Calu3 (cell line): ENCODE measurements around the gene GABRP. TPM values are rescaled to one million over a fixed set of nuclear protein-coding genes. Genes with fewer than 3 reads are reported as not detected.

ENCODE experiments used
- BruUV-seq: library from RNA; stranded (reverse); fragments of 400-500 nt; replicated peaks from 2 replicates; lab custom pipeline; 2021; lab: Mats Ljungman, UMichigan
- CTCF ChIA-PET: fragments of 300-600 bp; sonication (Branson Sonifier 250); formaldehyde crosslinking; loops from one replicate; lab custom pipeline; 2022; ENCODE audit warnings: antibody characterized with exemption; lab: Charles Lee
- DNase-seq: peaks from one replicate; pipeline ENCODE4 v3.0.0; 2022
- H3K27ac Mint-ChIP-seq: one replicate; pipeline ENCODE4 v1.8.0; 2022; ENCODE audit warnings: mixed read lengths; ENCODE audit not compliant: unreplicated experiment
- H3K27me3 Mint-ChIP-seq: one replicate; pipeline ENCODE4 v1.8.0; 2022; ENCODE audit warnings: mixed read lengths; ENCODE audit not compliant: unreplicated experiment
- H3K36me3 Mint-ChIP-seq: one replicate; pipeline ENCODE4 v1.8.0; 2022; ENCODE audit warnings: mild to moderate bottlenecking, moderate library complexity, mixed read lengths; ENCODE audit not compliant: insufficient read depth, unreplicated experiment
- H3K4me1 Mint-ChIP-seq: one replicate; pipeline ENCODE4 v1.8.0; 2022; ENCODE audit warnings: mild to moderate bottlenecking, low read depth, mixed read lengths; ENCODE audit not compliant: unreplicated experiment
- H3K4me3 Mint-ChIP-seq: one replicate; pipeline ENCODE4 v1.8.0; 2022; ENCODE audit warnings: mild to moderate bottlenecking, low read depth, moderate library complexity, mixed read lengths; ENCODE audit not compliant: unreplicated experiment
- H3K9me3 Mint-ChIP-seq: one replicate; pipeline ENCODE4 v1.8.0; 2022; ENCODE audit warnings: low read depth, mixed read lengths; ENCODE audit not compliant: unreplicated experiment
- CTCF ChIP-seq: fragments of 200-600 bp; IDR thresholded peaks from one replicate; pipeline ENCODE4 v1.8.0; 2022; ENCODE audit warnings: antibody characterized with exemption; ENCODE audit not compliant: unreplicated experiment
- intact Hi-C: fragments of 100-400 bp; cut with micrococcal nuclease; formaldehyde crosslinking; loops from one replicate; pipeline ENCODE4 v1.10.0; 2022; ENCODE audit not compliant: unreplicated experiment
- total RNA-seq: library from RNA; stranded (reverse); gene quantifications from 2 replicates; pipeline ENCODE4 v1.2.3, GENCODE V29; 2022

The GABRP gene
- total RNA-seq, 1 experiment from 2014 or later: 1,278 TPM

DNA sequence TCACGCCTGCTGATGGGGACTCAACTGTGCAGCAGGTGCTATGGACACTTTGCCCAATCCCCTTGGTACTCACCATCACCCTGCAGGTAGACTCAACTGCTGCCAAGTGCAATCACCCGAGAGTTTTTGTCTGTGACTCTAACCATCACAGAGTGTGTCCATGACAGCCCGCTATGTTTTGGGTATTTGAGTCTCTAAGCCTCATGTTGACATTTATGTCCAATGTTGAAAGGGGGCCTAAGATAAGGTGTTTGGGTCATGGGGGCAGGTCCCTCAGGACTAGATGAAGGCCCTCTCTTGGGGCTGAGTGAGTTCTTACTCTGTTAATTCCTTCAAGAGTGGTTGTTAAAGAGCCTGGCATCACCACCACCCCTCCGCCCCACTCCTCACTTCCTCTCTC is 44.1 kb upstream of the GABRP start:
- peaks cover 7% of the 10 kb centered on the region for H3K4me1 Mint-ChIP-seq
- peaks cover 3% of the 10 kb centered on the region for H3K9me3 Mint-ChIP-seq
- no TSS peak for BruUV-seq
- DNase-seq: no peak
- intact Hi-C loops: no loop called here
- TF ChIP-seq CTCF: no peak
- H3K27ac Mint-ChIP-seq: no peak overlapping the region
- H3K36me3 Mint-ChIP-seq: peaks cover 14% of the 10 kb centered on the region
- no peak overlapping the region for H3K4me3 Mint-ChIP-seq
- H3K27me3 Mint-ChIP-seq: peaks cover 26% of the 10 kb centered on the region
- CTCF ChIA-PET: no interaction called here

GRCh38 chr5:170740551-170741205 is 42.8 kb upstream of the GABRP start:
- no peaks in the 10 kb centered on the region for H3K9me3 Mint-ChIP-seq
- no peak overlapping the region for H3K27ac Mint-ChIP-seq
- no TSS peak for BruUV-seq
- no peak overlapping the region for H3K4me3 Mint-ChIP-seq
- peaks cover 18% of the 10 kb centered on the region for H3K4me1 Mint-ChIP-seq
- CTCF ChIA-PET: interaction anchor here (0.6 to 0.7 kb wide), 2 partner anchors 71 to 980 kb away, joined by 3 to 6 read pairs; no protein-coding TSS in a partner anchor
- TF ChIP-seq CTCF: no peak
- peaks cover 15% of the 10 kb centered on the region for H3K36me3 Mint-ChIP-seq
- intact Hi-C loops: loop anchor here (5.0 kb wide), 1 partner anchor 103 kb away; no protein-coding TSS in a partner anchor
- DNase-seq: no peak
- peaks cover 13% of the 10 kb centered on the region for H3K27me3 Mint-ChIP-seq

GRCh38 chr5:170741801-170742200 is 41.7 kb upstream of the GABRP start:
- no peak overlapping the region for H3K27ac Mint-ChIP-seq
- H3K9me3 Mint-ChIP-seq: no peaks in the 10 kb centered on the region
- peaks cover 2% of the 10 kb centered on the region for H3K27me3 Mint-ChIP-seq
- BruUV-seq: no TSS peak
- peaks cover 19% of the 10 kb centered on the region for H3K36me3 Mint-ChIP-seq
- no peak overlapping the region for H3K4me3 Mint-ChIP-seq
- no peak for TF ChIP-seq CTCF
- DNase-seq: no peak
- intact Hi-C loops: loop anchor here (5.0 kb wide), 1 partner anchor 104 kb away; no protein-coding TSS in a partner anchor
- peaks cover 27% of the 10 kb centered on the region for H3K4me1 Mint-ChIP-seq
- CTCF ChIA-PET: no interaction called here

GRCh38 chr5:170743876-170744212 is 39.7 kb upstream of the GABRP start:
- Mint-ChIP-seq H3K4me1 (peaks cover 48% of the 10 kb centered on the region), H3K4me3 (peak overlapping the region; percentile 68), H3K27ac (peak overlapping the region; percentile 74), H3K36me3 (peaks cover 33% of the 10 kb centered on the region), H3K9me3 (no peaks in the 10 kb centered on the region), H3K27me3 (no peaks in the 10 kb centered on the region)
- CTCF ChIA-PET: interaction anchor here (0.6 to 3.8 kb wide), 10 partner anchors 39 to 909 kb away, joined by 3 to 115 read pairs (median 5); partner anchors contain the start of gene GABRP
- DNase-seq: no peak
- intact Hi-C loops: loop anchor here (1.0 to 5.0 kb wide), 2 partner anchors 47 to 107 kb away; no protein-coding TSS in a partner anchor
- BruUV-seq: no TSS peak
- TF ChIP-seq CTCF: no peak
